Chondrocyte (in vitro differentiated cells): ENCODE measurements around the gene CDC42SE1. TPM values are rescaled to one million over a fixed set of nuclear protein-coding genes. Genes with fewer than 3 reads are reported as not detected.

Source experiments
- DNase-seq: peaks from one replicate; pipeline ENCODE4 v3.0.0; 2021; ENCODE audit warnings: mixed read lengths, low spot score
- H3K27ac Mint-ChIP-seq: one replicate; pipeline ENCODE4 v1.8.0; 2021; ENCODE audit warnings: mild to moderate bottlenecking, moderate library complexity, mixed read lengths; ENCODE audit not compliant: unreplicated experiment
- H3K27me3 Mint-ChIP-seq: 2 replicates; pipeline ENCODE4 v1.8.0; 2021; ENCODE audit warnings: low read depth, mixed read lengths
- H3K36me3 Mint-ChIP-seq: 2 replicates; pipeline ENCODE4 v1.8.0; 2021; ENCODE audit warnings: low read depth, mixed read lengths
- H3K4me1 Mint-ChIP-seq: 2 replicates; pipeline ENCODE4 v1.8.0; 2021; ENCODE audit warnings: low read depth, mild to moderate bottlenecking, mixed read lengths
- H3K4me3 Mint-ChIP-seq: one replicate; pipeline ENCODE4 v1.8.0; 2021; ENCODE audit warnings: mild to moderate bottlenecking, moderate library complexity, mixed read lengths; ENCODE audit not compliant: unreplicated experiment
- H3K9me3 Mint-ChIP-seq: 2 replicates; pipeline ENCODE4 v1.8.0; 2021; ENCODE audit warnings: low read depth, mixed read lengths
- CTCF ChIP-seq: fragments of 200-600 bp; sonication (generic); IDR thresholded peaks from 2 replicates; pipeline ENCODE4 v1.5.0; 2021; ENCODE audit warnings: antibody characterized with exemption, mild to moderate bottlenecking, moderate library complexity
- total RNA-seq: library from RNA; stranded (reverse); gene quantifications from 3 replicates; pipeline ENCODE4 v1.2.1, GENCODE V29; 2021

Gene CDC42SE1
- total RNA-seq, 1 donor from 2014 or later, result 76.6 TPM

GRCh38 chr1:151058692-151059091, 730 bp downstream of the CDC42SE1 start:
- H3K27me3 Mint-ChIP-seq, result no peaks in the 10 kb centered on the region
- no peak for TF ChIP-seq CTCF
- H3K4me1 Mint-ChIP-seq, result peaks cover 56% of the 10 kb centered on the region
- H3K27ac Mint-ChIP-seq, result peak overlapping the region; percentile 96
- H3K4me3 Mint-ChIP-seq, result peak overlapping the region; percentile 96
- no peaks in the 10 kb centered on the region for H3K9me3 Mint-ChIP-seq
- peaks cover 15% of the 10 kb centered on the region for H3K36me3 Mint-ChIP-seq
- no peak for DNase-seq

GRCh38 chr1:151056149-151056548, 3.3 kb downstream of the CDC42SE1 start:
- Mint-ChIP-seq H3K4me3 (peak overlapping the region; percentile 96), H3K4me1 (peaks cover 32% of the 10 kb centered on the region), H3K36me3 (peaks cover 27% of the 10 kb centered on the region), H3K9me3 (no peaks in the 10 kb centered on the region), H3K27ac (no peak overlapping the region), H3K27me3 (no peaks in the 10 kb centered on the region)
- no peak for DNase-seq
- no peak for TF ChIP-seq CTCF

- DNase-seq, result no peak
- Mint-ChIP-seq H3K36me3 (peaks cover 27% of the 10 kb centered on the region), H3K9me3 (no peaks in the 10 kb centered on the region), H3K4me1 (peaks cover 32% of the 10 kb centered on the region), H3K4me3 (no peak overlapping the region), H3K27ac (no peak overlapping the region), H3K27me3 (no peaks in the 10 kb centered on the region)
- TF ChIP-seq CTCF, result no peak
Measured at GRCh38 chr1:151055581-151055980, 3.8 kb downstream of the CDC42SE1 start.

- no peak for DNase-seq
- Mint-ChIP-seq H3K4me1 (peaks cover 34% of the 10 kb centered on the region), H3K4me3 (no peak overlapping the region), H3K9me3 (no peaks in the 10 kb centered on the region), H3K27me3 (no peaks in the 10 kb centered on the region), H3K36me3 (peaks cover 27% of the 10 kb centered on the region), H3K27ac (no peak overlapping the region)
- no peak for TF ChIP-seq CTCF
Measured at GRCh38 chr1:151054971-151055547, 4.4 kb downstream of the CDC42SE1 start.

- H3K36me3 Mint-ChIP-seq, result peaks cover 25% of the 10 kb centered on the region
- no peaks in the 10 kb centered on the region for H3K9me3 Mint-ChIP-seq
- H3K27ac Mint-ChIP-seq, result no peak overlapping the region
- no peaks in the 10 kb centered on the region for H3K27me3 Mint-ChIP-seq
- peaks cover 34% of the 10 kb centered on the region for H3K4me1 Mint-ChIP-seq
- no peak for DNase-seq
- H3K4me3 Mint-ChIP-seq, result no peak overlapping the region
- no peak for TF ChIP-seq CTCF
Measured at GRCh38 chr1:151051356-151052009, 7.9 kb downstream of the CDC42SE1 start.
